KOPT-K1 (cell line): Measurements from ENCODE around the gene AMOTL2.

Experiments
- H3K27ac ChIP-seq: fragments of 200-600 bp; sonication (generic); 2 replicates; pipeline ENCODE4 v1.5.1; 2016; ENCODE audit warnings: antibody characterized with exemption, mild to moderate bottlenecking, low read depth, low read length; ENCODE audit not compliant: poor library complexity, severe bottlenecking
- H3K36me3 ChIP-seq: fragments of 200-600 bp; sonication (generic); 2 replicates; pipeline ENCODE4 v1.5.1; 2017; ENCODE audit warnings: antibody characterized with exemption, mild to moderate bottlenecking, low read length, moderate library complexity; ENCODE audit not compliant: insufficient read depth
- H3K9me3 ChIP-seq: fragments of 200-600 bp; sonication (generic); 2 replicates; pipeline ENCODE4 v1.5.1; 2017; ENCODE audit warnings: antibody characterized with exemption, low read length, mild to moderate bottlenecking; ENCODE audit not compliant: insufficient read depth, poor library complexity, severe bottlenecking

AMOTL2 gene

GRCh38 chr3:134354612-134355251 is 19.5 kb downstream of the AMOTL2 start:
- Histone ChIP-seq H3K27ac (no peak overlapping the region), H3K9me3 (no peaks in the 10 kb centered on the region), H3K36me3 (no peaks in the 10 kb centered on the region)

GRCh38 chr3:134353831-134354611 is 20.2 kb downstream of the AMOTL2 start:
- Histone ChIP-seq H3K27ac (no peak overlapping the region), H3K9me3 (no peaks in the 10 kb centered on the region), H3K36me3 (no peaks in the 10 kb centered on the region)

GRCh38 chr3:134353171-134353825 is 20.9 kb downstream of the AMOTL2 start:
- no peaks in the 10 kb centered on the region for H3K9me3 ChIP-seq
- H3K36me3 ChIP-seq = no peaks in the 10 kb centered on the region
- H3K27ac ChIP-seq = no peak overlapping the region

DNA sequence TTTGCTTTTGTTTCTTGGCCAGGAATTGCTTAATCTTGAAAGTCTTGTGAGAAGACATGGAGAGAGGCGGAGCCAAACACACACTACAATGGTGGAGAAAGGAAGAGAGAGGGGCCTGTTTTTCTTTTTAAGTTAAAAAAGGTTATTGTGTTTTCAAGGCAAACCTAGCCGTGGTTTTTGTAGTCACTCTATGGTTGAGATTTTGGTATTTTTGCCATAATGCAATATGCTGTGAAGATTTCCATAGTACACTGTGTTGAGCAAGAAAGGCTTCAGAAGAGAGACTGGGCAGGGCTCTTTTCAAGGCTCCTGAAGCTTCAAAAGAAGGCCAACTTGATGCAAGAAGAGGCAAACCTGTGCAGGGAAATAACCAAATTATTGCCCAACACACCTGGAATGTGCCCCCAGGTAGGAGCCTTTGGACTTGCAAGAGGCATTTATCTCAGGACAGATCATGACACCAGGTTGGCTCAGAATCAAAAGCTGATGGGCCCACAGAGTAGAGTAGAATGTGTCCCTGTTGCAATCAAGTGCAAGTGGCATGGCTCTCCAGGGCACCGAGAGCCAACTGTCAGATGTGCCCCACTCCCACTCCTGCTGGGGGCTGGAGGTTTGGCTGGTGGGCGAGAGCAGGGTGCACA is 22.1 kb downstream of the AMOTL2 start:
- no peak overlapping the region for H3K27ac ChIP-seq
- H3K36me3 ChIP-seq = no peaks in the 10 kb centered on the region
- H3K9me3 ChIP-seq = no peaks in the 10 kb centered on the region

- no peak overlapping the region for H3K27ac ChIP-seq
- H3K9me3 ChIP-seq = peaks cover 5% of the 10 kb centered on the region
- H3K36me3 ChIP-seq = no peaks in the 10 kb centered on the region
These were observed 22.8 kb downstream of the AMOTL2 start for GRCh38 chr3:134351427-134351826.

GRCh38 chr3:134350861-134351311 is 23.4 kb downstream of the AMOTL2 start:
- Histone ChIP-seq H3K27ac (no peak overlapping the region), H3K9me3 (peaks cover 9% of the 10 kb centered on the region), H3K36me3 (no peaks in the 10 kb centered on the region)

DNA sequence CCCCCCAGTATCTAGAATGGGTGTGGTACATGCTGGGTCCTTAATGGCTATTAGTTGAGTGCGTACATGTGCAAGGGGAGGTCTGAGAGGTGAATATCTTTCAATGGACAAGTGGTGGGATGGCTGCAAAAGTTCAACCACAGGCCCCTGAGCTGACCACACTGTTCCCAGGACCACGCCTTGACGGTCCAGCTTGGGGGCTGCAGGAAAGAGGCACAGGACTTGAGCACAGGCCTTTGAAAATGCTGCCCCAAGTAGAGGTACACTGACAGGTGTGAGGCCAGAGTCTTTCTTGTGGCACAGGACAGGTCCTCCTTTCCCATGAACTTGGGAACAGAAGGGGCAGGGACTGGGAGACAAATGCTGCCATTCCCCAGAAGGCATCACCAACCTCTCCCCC is 24.0 kb downstream of the AMOTL2 start:
- no peaks in the 10 kb centered on the region for H3K36me3 ChIP-seq
- H3K9me3 ChIP-seq = peaks cover 9% of the 10 kb centered on the region
- no peak overlapping the region for H3K27ac ChIP-seq

DNA sequence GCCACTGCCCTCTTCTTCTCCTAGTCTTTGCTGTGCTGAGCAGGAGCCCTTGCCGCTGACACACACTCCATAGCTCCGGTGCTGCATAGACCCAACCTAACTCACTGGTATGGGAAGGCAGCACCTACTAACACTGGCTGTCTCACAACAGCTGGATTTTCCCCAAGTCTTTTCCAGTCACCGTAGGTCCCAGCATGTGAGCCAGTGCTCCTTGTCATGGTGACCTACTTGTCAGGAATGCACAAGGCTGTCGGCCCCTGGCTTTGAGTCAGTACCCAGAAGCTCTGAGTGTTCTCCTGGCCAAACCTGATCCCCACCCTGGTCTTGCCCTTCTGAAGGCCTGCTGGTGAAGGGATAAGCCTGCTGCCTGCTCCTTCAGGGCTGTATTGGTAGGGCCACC is 25.7 kb downstream of the AMOTL2 start:
- no peak overlapping the region for H3K27ac ChIP-seq
- H3K9me3 ChIP-seq = peaks cover 9% of the 10 kb centered on the region
- H3K36me3 ChIP-seq = no peaks in the 10 kb centered on the region

GRCh38 chr3:134347551-134347950 is 26.7 kb downstream of the AMOTL2 start:
- Histone ChIP-seq H3K36me3 (no peaks in the 10 kb centered on the region), H3K27ac (no peak overlapping the region)

GRCh38 chr3:134346744-134347143 is 27.5 kb downstream of the AMOTL2 start:
- peaks cover 9% of the 10 kb centered on the region for H3K9me3 ChIP-seq
- H3K27ac ChIP-seq = no peak overlapping the region
- H3K36me3 ChIP-seq = no peaks in the 10 kb centered on the region

More at GRCh38 chr3:134347551-134347950, 26.7 kb downstream of the AMOTL2 start:
- peaks cover 9% of the 10 kb centered on the region for H3K9me3 ChIP-seq

DNA sequence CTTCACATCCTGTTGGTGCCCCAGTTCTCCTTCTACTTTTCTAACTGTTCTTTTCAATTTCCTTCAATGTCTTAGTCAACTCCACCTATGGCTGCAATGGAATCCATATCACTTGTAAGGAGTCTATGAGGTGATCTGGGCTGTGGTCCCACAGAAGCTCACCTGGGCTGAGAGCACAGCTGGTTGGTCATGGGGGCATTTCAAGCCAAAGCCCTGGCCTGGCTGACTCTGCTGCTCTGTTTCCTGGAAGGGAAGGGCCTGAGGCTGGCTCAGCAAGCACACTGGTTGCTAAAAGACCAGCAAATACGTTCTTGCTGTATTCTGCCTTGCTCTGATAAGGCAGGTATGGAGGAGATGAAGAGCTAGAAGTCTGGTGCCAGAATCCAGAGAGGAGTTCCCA is 29.0 kb downstream of the AMOTL2 start:
- Histone ChIP-seq H3K27ac (no peak overlapping the region), H3K36me3 (no peaks in the 10 kb centered on the region), H3K9me3 (peaks cover 9% of the 10 kb centered on the region)

GRCh38 chr3:134344560-134344959 is 29.7 kb downstream of the AMOTL2 start:
- H3K9me3 ChIP-seq = peaks cover 9% of the 10 kb centered on the region
- H3K27ac ChIP-seq = no peak overlapping the region
- no peaks in the 10 kb centered on the region for H3K36me3 ChIP-seq

DNA sequence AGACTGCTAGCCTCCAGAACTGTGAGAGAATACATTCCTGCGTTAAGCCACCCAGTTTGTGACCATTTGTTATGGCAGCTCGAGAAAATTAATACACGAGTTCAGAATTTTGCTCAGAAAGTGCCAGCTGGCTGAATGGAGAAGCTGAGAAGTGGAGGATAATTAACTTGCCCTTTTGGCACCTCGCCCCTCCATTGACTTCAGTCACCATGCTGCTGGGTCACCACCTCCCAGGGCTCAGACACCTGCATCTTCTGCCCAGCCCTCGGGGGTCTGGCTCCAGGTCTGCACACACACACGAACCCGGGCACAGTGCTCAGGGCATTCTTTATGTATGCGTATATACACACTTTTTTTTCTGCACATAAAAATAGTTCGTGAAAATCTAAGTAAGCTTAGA is 32.0 kb downstream of the AMOTL2 start:
- no peak overlapping the region for H3K27ac ChIP-seq
- no peaks in the 10 kb centered on the region for H3K36me3 ChIP-seq
- H3K9me3 ChIP-seq = peaks cover 9% of the 10 kb centered on the region

- Histone ChIP-seq H3K27ac (no peak overlapping the region), H3K36me3 (no peaks in the 10 kb centered on the region), H3K9me3 (peaks cover 3% of the 10 kb centered on the region)
These were observed 32.9 kb downstream of the AMOTL2 start for GRCh38 chr3:134341389-134341788.

- no peaks in the 10 kb centered on the region for H3K9me3 ChIP-seq
- no peak overlapping the region for H3K27ac ChIP-seq
- H3K36me3 ChIP-seq = no peaks in the 10 kb centered on the region
These were observed 33.3 kb downstream of the AMOTL2 start for GRCh38 chr3:134340982-134341365.
